ENCODE measurements around the gene METTL25.

GRCh38 chr12:82314406-82314892 is 43.9 kb upstream of the METTL25 start:
- TF ChIP-seq, protein P1, sequence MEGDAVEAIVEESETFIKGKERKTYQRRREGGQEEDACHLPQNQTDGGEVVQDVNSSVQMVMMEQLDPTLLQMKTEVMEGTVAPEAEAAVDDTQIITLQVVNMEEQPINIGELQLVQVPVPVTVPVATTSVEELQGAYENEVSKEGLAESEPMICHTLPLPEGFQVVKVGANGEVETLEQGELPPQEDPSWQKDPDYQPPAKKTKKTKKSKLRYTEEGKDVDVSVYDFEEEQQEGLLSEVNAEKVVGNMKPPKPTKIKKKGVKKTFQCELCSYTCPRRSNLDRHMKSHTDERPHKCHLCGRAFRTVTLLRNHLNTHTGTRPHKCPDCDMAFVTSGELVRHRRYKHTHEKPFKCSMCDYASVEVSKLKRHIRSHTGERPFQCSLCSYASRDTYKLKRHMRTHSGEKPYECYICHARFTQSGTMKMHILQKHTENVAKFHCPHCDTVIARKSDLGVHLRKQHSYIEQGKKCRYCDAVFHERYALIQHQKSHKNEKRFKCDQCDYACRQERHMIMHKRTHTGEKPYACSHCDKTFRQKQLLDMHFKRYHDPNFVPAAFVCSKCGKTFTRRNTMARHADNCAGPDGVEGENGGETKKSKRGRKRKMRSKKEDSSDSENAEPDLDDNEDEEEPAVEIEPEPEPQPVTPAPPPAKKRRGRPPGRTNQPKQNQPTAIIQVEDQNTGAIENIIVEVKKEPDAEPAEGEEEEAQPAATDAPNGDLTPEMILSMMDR (IDR thresholded peaks at IDR 0.05): no peak
- no peak for TF ChIP-seq EP300 (IDR thresholded peaks at IDR 0.05)

Measured in tibial nerve (tissue), 4 donors.